Effector memory CD8-positive, alpha-beta T cell (primary cell): ENCODE measurements around the gene LDB1.

ENCODE experiments used
- ATAC-seq: fragments of 150-1000 bp; cut with Tn5 transposase; replicated peaks from 2 replicates; pipeline ENCODE4 v1.10.0; 2021; ENCODE audit warnings: mild to moderate bottlenecking, moderate library complexity
- DNase-seq, 3 experiments: peaks; one replicate each; pipeline ENCODE4 v3.0.0; 2021
- H3K27ac Mint-ChIP-seq, 2 donors: one replicate each; pipeline ENCODE4 v1.8.0; 2022; ENCODE audit warnings: mild to moderate bottlenecking in 2 of 2, mixed read lengths in 2 of 2, moderate library complexity in 2 of 2
- H3K27me3 Mint-ChIP-seq, 2 donors: one replicate each; pipeline ENCODE4 v1.8.0; 2022; ENCODE audit warnings: mixed read lengths in 2 of 2
- H3K36me3 Mint-ChIP-seq: one replicate; pipeline ENCODE4 v1.8.0; 2022; ENCODE audit warnings: mild to moderate bottlenecking, moderate library complexity, mixed read lengths; ENCODE audit not compliant: insufficient read depth
- H3K4me1 Mint-ChIP-seq, 2 donors: one replicate each; pipeline ENCODE4 v1.8.0; 2022; ENCODE audit warnings: low read depth in 2 of 2, mixed read lengths in 2 of 2
- H3K4me3 Mint-ChIP-seq, 2 donors: one replicate each; pipeline ENCODE4 v1.8.0; 2022; ENCODE audit warnings: mild to moderate bottlenecking in 2 of 2, mixed read lengths in 2 of 2, moderate library complexity in 2 of 2
- H3K9me3 Mint-ChIP-seq, 2 donors: one replicate each; pipeline ENCODE4 v1.8.0; 2022; ENCODE audit warnings: mixed read lengths in 2 of 2
- total RNA-seq, 9 experiments: gene quantifications; one replicate each; lab custom pipeline; 2026; lab: John Stamatoyannopoulos, UW

The LDB1 gene, protein sequence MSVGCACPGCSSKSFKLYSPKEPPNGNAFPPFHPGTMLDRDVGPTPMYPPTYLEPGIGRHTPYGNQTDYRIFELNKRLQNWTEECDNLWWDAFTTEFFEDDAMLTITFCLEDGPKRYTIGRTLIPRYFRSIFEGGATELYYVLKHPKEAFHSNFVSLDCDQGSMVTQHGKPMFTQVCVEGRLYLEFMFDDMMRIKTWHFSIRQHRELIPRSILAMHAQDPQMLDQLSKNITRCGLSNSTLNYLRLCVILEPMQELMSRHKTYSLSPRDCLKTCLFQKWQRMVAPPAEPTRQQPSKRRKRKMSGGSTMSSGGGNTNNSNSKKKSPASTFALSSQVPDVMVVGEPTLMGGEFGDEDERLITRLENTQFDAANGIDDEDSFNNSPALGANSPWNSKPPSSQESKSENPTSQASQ
- total RNA-seq = 67.1 to 194 (median 160) reads per million in 9 experiments

DNA sequence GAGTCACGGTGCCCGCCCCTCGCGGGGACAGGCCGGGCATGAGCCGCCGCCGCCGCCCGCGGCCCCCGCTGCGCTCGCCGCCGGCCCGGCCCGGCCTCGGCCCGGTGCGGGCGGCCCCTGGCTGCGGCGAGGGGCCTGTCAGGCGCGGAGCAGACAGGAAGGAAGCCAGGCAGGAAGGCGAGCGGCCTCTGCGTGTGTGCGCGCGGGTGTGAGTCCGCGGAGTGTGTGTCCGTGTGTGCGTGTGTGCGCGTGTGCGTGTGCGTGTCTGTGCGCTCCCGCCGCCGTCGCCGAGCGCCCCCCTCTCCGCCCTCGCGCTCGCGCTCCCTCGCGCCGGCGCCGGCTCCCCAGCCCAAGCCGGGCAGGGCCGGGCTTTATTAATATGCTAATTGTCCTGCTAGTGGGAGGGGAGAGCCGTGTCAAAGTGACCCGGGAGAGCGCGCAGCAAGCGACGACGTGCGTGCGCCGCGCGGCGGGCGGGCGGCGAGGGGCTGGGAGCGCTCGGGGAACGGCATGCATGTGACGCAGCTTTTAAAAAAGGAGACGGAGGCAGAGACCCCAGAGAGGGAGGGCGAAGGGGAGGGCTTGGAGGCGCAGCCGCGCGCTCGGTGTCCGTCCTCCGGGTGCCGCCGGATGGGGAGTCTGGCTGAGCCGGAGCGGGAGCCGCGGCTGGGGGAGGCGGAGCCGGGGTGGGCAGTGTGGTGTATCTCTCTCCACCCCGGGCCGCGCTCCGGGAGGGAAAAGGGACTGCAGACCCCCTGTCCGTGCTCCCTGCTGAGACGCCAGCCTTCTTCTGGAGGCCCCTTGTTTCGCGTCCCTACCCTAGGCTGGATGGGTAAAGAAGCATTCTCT lies at the start of gene LDB1:
Gene LDB1, minus strand, starts transcription at position 227 of the 849 bp plus-strand sequence. CDS start 258 bp downstream, outside the sequence.
- peak; percentile 63 for ATAC-seq
- peak; percentile 65 to 70 (median 67) for DNase-seq
- peak within 1 kb of the TSS; percentile 89 to 91 for H3K4me3 Mint-ChIP-seq
- H3K27ac Mint-ChIP-seq = peak within 1 kb of the TSS; percentile 85 to 93
- no peaks in the 10 kb centered on the region for H3K9me3 Mint-ChIP-seq
- H3K4me1 Mint-ChIP-seq = peaks cover 51 to 53% of the 10 kb centered on the region in 2 donors
- no peaks in the 10 kb centered on the region for H3K27me3 Mint-ChIP-seq
- peaks cover 31% of the 10 kb centered on the region for H3K36me3 Mint-ChIP-seq

DNA sequence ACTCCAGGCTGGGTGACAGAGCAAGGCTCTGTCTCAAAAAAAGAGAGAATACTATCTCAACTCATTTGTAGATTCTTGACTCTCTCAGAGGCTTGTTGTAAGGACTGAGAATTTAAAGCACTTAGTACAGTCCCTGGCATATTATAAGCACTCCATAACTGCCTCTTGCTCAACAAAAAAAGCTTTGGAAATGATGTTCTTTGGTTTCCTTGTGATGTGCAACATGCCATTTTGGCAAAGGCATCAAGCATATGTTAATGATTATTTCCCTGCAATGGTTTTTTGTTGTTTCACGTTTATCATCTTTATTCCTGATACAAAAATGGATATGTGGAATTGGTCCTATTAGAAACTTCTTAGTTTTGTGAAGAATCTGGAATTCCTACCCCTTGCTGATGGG lies 47.7 kb upstream of the LDB1 start:
- Mint-ChIP-seq H3K4me1 (peaks cover 0 to 1% of the 10 kb centered on the region in 2 donors), H3K9me3 (no peaks in the 10 kb centered on the region), H3K4me3 (no peak overlapping the region), H3K36me3 (peaks cover 12% of the 10 kb centered on the region), H3K27me3 (no peaks in the 10 kb centered on the region), H3K27ac (no peak overlapping the region)
- ATAC-seq = no peak
- DNase-seq = no peak

DNA sequence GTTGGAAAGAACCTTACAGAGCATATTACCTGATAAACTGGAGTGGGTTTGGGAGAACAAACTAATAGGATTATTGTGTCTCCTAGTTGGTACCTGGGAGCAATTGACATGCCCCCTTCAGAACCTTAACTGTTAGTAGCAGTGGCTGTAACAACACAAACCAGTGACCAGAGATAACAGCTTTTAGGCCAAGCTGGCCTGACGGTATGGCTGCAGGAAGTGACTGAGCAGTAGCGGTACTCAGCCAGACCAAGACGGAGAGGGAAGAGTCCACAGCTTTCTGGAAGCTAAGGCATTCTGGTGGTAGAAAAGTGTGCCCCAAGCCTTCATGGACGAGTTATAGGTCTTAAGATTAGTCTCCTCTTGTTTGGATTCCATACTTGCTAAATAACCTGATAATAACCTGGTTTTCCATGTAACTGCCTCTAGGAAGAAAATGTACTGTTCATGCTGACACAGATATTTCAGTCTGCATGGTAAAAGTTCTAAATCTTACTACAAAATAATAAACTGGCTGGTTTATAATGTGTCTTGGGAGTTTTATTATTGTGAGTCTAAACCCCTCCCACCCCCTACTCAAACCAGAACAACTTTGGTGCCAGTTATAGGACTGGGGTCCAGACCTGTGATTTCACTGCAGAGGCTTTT lies 43.3 kb upstream of the LDB1 start:
- DNase-seq = no peak
- H3K36me3 Mint-ChIP-seq = peaks cover 54% of the 10 kb centered on the region

DNA sequence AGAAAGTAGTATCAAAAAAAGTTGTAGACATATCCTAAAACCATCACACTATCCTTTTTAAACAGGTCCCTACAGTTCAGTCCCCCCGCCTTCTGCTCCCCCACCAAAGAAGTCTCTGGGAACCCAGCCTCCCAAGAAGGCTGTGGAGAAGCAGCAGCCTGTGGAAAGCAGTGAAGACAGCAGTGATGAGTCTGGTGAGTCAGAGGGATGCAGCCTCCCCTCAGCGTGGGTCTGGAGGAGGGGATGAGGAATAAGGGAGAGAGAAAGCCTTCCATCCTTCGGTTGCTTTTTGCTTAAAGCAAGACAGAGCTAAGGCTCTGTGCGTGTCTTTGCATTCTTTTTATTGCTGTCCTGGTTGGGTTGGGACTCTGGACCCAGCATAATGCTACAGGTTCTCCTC lies 39.7 kb upstream of the LDB1 start:
- no peak for ATAC-seq

More for the DNA sequence above, 43.3 kb upstream of the LDB1 start:
- Mint-ChIP-seq H3K9me3 (no peaks in the 10 kb centered on the region), H3K4me1 (no peaks in the 10 kb centered on the region), H3K4me3 (no peak overlapping the region), H3K27ac (no peak overlapping the region), H3K27me3 (no peaks in the 10 kb centered on the region)
- no peak for ATAC-seq

DNA sequence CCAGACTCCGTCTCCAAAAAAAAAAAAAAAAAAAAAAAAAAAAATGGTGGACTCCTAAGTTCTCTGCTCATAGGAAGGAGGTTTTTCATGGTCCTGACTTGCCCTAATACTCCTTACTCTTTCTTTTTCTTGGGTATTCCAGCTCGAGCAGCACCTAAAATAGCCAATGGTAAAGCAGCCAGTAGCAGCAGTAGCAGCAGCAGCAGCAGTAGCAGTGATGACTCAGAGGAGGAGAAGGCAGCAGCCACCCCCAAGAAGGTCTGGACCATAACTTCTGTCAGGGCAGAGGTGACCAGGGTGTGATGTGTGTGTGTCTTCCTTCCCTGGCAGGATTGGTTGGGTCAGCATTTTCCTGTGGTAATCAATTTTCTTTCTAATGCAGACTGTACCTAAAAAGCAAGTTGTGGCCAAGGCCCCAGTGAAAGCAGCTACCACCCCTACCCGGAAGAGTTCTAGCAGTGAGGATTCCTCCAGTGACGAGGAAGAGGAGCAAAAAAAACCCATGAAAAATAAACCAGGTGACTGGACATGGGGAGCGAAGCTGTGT lies 39.0 kb upstream of the LDB1 start:
- Mint-ChIP-seq H3K36me3 (peaks cover 90% of the 10 kb centered on the region), H3K27ac (no peak overlapping the region), H3K4me3 (no peak overlapping the region), H3K9me3 (no peaks in the 10 kb centered on the region), H3K27me3 (no peaks in the 10 kb centered on the region), H3K4me1 (peaks cover 9 to 11% of the 10 kb centered on the region in 2 donors)
- ATAC-seq = no peak
- DNase-seq = no peak

More for the DNA sequence above, 39.7 kb upstream of the LDB1 start:
- H3K36me3 Mint-ChIP-seq = peaks cover 90% of the 10 kb centered on the region
- H3K9me3 Mint-ChIP-seq = no peaks in the 10 kb centered on the region
- DNase-seq = no peak
- no peak overlapping the region for H3K4me3 Mint-ChIP-seq
- H3K4me1 Mint-ChIP-seq = peaks cover 6% of the 10 kb centered on the region in 2 donors
- H3K27ac Mint-ChIP-seq = no peak overlapping the region
- H3K27me3 Mint-ChIP-seq = no peaks in the 10 kb centered on the region

DNA sequence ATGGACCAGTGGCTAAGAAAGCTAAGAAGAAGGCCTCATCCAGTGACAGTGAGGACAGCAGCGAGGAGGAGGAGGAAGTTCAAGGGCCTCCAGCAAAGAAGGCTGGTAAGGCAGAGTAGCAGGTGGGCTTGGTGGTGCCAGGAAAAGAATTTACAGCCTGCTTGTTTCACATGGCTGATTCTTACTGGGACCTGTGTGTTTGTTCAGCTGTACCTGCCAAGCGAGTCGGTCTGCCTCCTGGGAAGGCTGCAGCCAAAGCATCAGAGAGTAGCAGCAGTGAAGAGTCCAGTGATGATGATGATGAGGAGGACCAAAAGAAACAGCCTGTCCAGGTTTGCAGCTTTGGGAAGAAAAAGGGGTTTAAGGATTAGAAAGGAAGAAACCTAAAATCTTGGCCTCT lies 37.1 kb upstream of the LDB1 start:
- no peak for ATAC-seq
- DNase-seq = no peak
- H3K36me3 Mint-ChIP-seq = peaks cover 89% of the 10 kb centered on the region
- peaks cover 20 to 24% of the 10 kb centered on the region in 2 donors for H3K4me1 Mint-ChIP-seq
- no peaks in the 10 kb centered on the region for H3K27me3 Mint-ChIP-seq
- peak overlapping the region in 1 of 2 donors; percentile 11 for H3K4me3 Mint-ChIP-seq
- no peaks in the 10 kb centered on the region for H3K9me3 Mint-ChIP-seq
- peak overlapping the region in 1 of 2 donors; percentile 86 for H3K27ac Mint-ChIP-seq

DNA sequence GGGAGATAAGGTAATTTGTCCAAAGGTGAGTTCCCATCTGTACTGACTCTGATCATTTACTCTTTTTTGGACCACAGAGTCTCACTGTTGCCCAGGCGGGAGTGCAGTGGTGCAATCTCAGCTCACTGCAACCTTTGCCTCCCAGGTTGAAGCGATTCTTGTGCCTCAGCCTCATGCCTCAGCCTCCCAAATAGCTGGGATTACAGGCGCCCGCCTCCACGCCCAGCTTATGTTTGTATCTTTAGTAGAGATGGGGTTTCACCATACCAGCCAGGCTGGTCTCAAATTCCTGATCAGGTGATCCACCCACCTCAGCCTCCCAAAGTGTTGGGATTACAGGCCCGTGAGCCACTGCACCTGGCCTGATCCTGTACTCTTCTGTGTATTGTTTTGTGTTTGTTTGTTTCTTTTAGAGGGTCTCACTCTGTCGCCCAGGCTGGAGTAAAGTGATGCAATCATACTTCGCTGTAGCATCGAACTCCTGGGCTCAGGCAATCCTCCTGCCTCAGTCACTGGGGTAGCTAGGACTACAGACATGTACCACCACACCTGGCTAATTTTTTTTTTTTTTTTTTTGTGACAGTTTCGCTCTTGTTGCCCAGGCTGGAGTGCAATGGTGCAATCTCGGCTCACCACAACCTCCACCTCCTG lies 34.4 kb upstream of the LDB1 start:
- Mint-ChIP-seq H3K4me1 (peaks cover 28 to 33% of the 10 kb centered on the region in 2 donors), H3K27ac (peak overlapping the region; percentile 69 to 85), H3K9me3 (no peaks in the 10 kb centered on the region), H3K27me3 (no peaks in the 10 kb centered on the region), H3K36me3 (peaks cover 71% of the 10 kb centered on the region), H3K4me3 (peak overlapping the region; percentile 43 to 51)
- DNase-seq (no peak), ATAC-seq (no peak)

DNA sequence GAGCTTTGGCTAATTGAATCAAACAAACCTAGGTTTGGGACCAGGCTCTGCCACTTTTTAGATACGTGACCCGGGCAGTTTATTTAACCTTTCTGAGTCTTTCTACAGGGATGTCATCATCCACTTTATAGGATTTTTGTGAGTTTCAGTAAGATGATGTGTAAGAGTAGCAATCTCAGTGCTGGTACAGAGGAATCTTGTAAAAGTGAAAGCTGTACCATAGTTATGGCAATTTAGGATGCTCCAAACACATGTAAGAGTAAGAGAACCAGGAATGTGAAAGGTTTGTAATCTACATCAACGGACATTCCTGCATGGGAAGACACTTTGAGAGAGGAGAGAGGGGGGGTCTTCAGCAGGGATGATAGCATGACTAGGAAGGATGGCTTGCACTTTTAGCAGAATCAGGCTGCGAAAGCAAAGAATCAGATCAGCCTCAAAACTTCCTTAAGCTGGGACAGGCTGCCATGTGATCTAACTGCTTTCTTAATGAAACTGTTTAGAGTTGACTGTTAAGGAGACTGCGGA lies 33.0 kb upstream of the LDB1 start:
- ATAC-seq = no peak
- Mint-ChIP-seq H3K4me3 (peak overlapping the region; percentile 94), H3K27ac (peak overlapping the region; percentile 96), H3K4me1 (peaks cover 28 to 33% of the 10 kb centered on the region in 2 donors), H3K36me3 (peaks cover 64% of the 10 kb centered on the region), H3K9me3 (no peaks in the 10 kb centered on the region), H3K27me3 (no peaks in the 10 kb centered on the region)
- no peak for DNase-seq

DNA sequence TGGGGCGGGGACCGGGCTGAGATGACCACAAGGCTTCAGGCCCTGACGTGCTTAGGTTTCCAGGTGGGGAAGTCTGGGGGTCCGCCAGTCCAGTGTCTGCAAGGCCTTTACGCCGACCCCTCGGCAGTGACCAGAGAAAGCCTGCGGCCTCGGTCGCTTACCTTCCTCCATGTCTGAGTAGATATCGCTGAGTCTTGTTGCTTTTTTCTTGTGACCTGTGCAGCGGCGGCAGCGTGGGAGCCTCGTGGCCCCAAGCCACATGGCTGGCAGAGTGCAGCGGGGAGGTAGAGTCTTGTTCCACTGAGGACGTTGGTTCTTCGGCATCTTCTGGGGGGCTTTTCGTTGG lies 32.4 kb upstream of the LDB1 start:
- no peaks in the 10 kb centered on the region for H3K9me3 Mint-ChIP-seq
- H3K27me3 Mint-ChIP-seq = no peaks in the 10 kb centered on the region
- peak overlapping the region; percentile 94 for H3K4me3 Mint-ChIP-seq
- H3K36me3 Mint-ChIP-seq = peaks cover 60% of the 10 kb centered on the region
- peak overlapping the region; percentile 96 for H3K27ac Mint-ChIP-seq
- H3K4me1 Mint-ChIP-seq = peaks cover 28 to 33% of the 10 kb centered on the region in 2 donors
- ATAC-seq (peak; percentile 23), DNase-seq (no peak)

DNA sequence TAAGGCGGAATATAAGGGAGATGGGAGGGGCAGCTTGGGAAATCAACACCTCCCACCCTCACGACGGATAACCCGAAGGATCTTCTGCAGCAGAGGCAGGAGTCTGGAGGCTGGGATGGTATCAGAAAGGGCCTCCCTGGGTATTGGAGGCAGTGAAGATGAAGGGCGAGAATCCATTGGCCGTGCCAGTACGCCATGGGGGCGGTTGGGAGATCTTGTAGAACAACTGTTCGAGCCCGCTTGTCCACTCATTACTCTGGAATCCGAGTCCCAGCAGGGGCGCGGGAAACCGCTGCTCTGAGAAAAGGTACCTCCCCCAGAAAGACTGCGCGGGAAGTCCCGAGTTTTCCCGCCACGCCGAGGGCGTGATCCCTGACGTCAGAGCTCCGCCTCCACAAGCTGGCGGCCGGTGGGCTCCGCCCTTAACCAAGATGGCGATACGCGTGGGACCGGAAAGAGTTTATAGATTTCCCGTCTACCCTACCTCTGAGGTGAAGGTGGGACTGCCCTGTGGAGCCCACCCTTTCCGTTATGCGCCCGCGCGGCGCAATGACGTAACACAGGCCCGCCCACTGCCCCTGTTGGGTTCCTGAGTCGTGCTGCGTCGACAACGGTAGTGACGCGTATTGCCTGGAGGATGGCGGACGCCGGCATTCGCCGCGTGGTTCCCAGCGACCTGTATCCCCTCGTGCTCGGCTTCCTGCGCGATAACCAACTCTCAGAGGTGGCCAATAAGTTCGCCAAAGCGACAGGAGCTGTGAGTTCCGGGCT lies 31.8 kb upstream of the LDB1 start, which contains the start of gene NOLC1:
Gene NOLC1, plus strand, starts transcription at position 616 of the 771 bp plus-strand sequence. Its CDS starts 22 bp downstream, at position 638.
- no peaks in the 10 kb centered on the region for H3K9me3 Mint-ChIP-seq
- H3K27ac Mint-ChIP-seq = peak within 1 kb of the TSS; percentile 96
- H3K4me3 Mint-ChIP-seq = peak within 1 kb of the TSS; percentile 94
- peak; percentile 91 for ATAC-seq
- H3K4me1 Mint-ChIP-seq = peaks cover 24 to 28% of the 10 kb centered on the region in 2 donors
- peaks cover 54% of the 10 kb centered on the region for H3K36me3 Mint-ChIP-seq
- H3K27me3 Mint-ChIP-seq = no peaks in the 10 kb centered on the region
- peak; percentile 99 to 100 (median 100) for DNase-seq

DNA sequence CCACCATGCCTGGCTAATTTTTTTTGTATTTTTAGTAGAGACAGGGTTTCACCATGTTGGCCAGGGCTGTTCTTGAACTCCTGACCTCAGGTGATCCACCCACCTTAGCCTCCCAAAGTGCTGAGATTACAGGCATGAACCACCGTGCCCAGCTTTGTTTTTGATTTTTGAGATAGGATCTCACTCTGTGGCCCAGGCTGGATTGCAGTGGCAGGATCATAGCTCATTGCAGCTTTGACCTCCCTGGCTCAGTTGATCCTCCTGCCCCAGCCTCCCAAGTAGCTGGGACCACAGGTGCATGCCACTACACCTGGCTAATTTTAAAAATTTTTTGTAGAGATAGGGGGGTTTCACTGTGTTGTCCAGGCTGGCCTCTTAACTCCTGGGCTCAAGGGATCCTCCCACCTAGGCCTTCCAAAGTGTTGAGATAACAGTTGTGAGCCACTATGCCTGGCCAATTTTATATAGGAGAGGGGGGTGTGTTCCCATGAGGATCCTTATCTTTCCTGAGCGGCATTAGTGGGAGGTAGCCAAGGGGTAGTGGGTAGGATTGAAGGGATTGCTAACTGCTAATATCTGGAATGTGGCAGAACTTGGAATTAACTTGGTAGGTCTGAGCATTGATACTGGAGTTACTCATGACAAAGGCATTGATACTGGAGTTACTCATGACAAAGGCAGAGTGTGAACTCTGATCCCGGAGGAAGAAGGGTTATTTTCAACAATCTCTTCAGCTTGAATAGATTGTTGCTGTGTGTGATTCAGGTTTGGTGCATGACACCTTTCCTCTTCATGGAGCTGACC lies 31.0 kb upstream of the LDB1 start:
- Mint-ChIP-seq H3K9me3 (no peaks in the 10 kb centered on the region), H3K36me3 (peaks cover 50% of the 10 kb centered on the region), H3K4me3 (peak overlapping the region; percentile 94), H3K27me3 (no peaks in the 10 kb centered on the region), H3K4me1 (peaks cover 24 to 27% of the 10 kb centered on the region in 2 donors), H3K27ac (peak overlapping the region; percentile 96)
- ATAC-seq = no peak
- no peak for DNase-seq
